NCI-H1092 (cell line): ENCODE data around the gene KPNA4.
"Not testable (repeated sequence)": the region's sequence is repeated elsewhere in the genome, so short reads cannot be mapped to it uniquely, and the experiment has no call there.

ENCODE experiments used
- DNase-seq: peaks from one replicate; lab custom pipeline; 2025; lab: John Stamatoyannopoulos, UW

Gene KPNA4

DNA sequence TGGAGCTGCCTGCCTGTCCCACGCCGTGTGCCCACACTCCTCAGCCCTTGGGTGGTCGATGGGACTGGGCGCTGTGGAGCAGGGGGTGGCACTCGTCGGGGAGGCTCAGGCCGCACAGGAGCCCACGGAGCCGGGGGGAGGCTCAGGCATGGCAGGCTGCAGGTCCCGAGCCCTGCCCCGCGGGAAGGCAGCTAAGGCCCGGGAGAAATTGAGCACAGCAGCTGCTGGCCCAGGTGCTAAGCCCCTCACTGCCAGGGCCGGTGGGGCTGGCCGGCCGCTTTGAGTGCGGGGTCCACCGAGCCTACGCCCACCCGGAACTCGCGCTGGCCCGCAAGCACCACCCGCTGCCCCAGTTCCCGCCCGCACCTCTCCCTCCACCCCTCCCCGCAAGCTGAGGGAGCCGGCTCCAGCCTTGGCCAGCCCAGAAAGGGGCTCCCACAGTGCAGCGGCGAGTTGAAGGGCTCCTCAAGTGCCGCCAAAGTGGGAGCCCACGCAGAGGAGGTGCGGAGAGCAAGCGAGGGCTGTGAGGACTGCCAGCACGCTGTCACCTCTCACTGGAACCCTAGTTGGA, 8.7 kb upstream of the KPNA4 start:
- DNase-seq, result not testable (repeated sequence)

DNA sequence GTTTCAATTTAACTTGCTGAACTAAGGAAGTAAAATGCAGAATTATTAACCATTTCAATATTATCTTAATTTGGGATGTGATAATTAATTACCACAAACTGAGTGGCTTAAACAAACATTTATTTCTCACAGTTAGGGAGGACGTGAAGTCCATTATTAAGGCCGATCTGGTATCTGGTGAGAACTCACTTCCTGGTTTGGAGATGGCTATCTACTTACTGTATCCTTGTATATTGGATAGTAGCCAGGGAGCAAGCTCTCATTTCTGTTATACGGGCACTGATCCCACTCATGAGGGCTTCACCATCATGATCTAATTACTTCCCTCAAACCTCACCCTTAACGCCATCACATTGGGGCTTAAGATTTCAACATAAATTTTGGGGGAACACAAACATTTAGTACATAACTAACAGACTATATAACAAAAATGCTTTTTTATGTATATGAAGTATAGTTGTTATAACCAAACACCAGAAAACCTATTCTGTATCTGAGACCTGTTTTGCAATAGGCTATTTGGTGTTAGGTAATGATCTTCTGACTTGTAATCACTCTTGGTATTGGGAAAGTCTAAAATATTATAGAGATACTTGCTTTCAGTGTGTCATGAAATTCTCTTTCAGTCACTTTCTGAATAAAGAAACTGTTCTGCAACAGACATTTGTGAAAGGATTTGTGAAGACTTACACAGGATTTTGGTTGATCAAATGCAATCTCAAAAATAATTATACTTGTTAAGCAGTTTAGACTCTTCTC, 4.7 kb upstream of the KPNA4 start:
- DNase-seq, result no peak

DNA sequence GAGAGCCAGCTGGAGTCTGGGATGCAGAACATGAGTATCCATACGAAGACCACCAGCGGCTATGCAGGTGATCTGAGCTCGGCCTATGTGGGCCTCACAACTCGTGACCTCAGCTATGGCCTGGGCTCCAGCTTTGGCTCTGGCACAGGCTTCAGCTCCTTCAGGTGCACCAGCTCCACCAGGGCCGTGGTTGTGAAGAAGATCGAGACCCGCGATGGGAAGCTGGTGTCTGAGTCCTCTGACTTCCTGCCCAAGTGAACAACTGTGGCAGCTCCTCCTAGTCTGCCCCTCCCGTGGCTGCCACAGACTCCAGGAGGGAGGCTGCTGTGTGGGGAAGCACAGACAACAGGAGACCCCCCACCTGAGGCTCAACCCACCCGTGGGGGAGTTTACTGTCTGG, 3.6 kb upstream of the KPNA4 start:
- DNase-seq, result no peak

DNA sequence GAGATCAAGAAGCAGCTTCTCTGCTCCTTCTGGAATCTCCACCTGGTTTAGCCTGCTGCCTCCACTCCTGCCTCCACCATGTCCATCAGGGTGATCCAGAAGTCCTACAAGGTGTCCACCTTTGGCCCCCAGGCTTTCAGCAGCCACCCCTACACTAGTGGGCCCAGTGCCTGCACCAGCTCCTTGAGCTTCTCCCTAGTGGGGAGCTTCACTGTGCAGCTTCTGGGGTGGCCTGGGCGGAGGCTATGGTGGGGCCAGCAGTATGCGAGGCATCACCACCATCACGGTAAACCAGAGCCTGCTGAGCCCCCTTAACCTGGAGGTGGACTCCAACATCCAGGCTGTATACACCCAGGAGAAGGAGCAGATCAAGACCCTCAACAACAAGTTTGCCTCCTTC, 2.4 kb upstream of the KPNA4 start:
- DNase-seq, result no peak

DNA sequence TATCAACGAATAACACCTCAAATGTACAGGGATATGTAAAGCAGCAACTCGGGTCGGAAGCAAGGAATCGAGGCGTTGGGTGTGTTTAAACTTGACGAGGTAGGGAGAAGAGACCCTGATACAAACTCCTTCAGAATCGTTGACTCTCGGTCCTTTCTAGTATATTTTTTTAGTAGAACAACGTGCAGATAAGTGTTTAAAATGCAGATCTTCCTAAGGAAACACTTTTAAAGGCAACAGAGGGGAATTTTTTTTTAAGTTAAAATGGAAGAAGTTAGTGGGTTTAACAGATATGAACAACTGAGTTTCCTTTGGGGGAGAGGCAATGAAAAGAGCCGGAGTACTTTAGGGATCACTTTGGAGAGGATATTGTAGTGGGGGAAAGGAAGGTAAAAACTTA, 1.1 kb upstream of the KPNA4 start:
- no peak for DNase-seq

DNA sequence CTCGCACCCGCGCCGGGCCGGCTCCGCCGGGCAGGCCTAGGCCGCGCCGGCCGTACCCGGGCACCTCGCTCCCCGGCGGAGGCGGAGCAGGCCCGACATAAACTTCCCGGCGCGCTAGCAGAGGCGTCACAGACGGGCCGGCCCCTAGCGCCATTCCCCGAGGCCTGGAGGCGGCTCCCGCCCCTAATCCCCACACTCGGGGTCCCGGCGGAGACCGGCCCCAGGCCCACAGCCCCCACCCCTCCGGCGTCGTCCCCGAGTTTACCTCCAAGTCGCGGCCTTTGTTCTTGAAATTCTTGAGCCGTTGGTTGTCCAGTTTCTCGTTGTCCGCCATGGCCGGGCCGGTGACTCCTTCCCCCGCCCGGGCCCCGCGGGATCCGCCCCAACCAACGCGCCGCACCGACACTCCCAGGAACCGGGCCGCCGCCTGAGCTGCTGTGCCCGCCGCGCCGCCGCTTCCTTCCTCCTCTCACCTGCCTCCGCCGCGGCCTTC, 376 bp downstream of the KPNA4 start:
- no peak for DNase-seq

DNA sequence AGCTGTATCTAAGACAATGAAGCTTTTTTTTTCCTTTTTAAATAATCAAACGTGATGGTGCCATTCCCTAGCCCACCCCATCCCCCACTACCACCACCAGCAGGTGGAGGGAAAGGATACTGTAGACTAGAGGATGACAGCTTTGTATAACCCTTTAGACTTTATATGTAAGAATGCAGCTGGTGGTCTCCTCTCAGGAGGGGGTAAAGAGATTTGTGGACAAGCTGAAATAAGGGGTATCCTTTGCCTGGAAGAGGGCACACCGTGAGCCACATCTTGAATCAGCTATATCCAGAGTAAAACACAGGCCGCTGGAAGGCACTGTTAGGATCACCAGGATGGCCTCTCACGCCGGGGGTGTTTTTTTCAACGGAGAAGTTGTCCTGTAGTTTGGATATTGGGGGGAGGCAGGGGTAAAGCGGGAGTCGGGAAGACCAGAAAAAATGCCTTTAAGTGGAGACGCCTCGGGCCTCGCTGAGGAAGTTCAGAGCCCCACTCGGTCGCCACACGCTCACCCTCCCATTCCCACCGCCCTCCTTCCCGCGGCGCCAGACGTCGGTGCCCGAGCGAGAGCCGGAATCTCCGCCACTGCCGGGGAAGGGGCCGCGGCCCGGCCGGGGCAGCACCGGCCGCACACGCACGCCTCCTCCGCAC, 986 bp downstream of the KPNA4 start:
- no peak for DNase-seq

DNA sequence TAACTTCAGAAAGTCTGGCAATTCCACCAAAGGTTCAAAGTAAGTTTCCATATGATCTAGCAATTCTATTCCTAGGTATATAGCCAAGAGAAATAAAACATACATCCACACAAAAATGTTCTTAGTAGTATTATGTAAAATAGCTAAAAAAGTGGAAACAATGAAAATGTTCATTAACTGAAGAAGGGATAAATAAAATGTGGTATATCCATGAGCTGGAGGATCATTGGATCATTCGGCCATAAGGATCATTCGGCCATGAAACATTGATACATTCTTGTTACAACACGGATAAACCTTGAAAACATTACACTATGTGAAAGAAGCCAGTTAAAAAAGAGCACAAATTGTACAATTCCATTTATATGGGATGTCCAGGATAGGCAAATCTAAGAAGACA, 2.4 kb downstream of the KPNA4 start:
- DNase-seq, result no peak

DNA sequence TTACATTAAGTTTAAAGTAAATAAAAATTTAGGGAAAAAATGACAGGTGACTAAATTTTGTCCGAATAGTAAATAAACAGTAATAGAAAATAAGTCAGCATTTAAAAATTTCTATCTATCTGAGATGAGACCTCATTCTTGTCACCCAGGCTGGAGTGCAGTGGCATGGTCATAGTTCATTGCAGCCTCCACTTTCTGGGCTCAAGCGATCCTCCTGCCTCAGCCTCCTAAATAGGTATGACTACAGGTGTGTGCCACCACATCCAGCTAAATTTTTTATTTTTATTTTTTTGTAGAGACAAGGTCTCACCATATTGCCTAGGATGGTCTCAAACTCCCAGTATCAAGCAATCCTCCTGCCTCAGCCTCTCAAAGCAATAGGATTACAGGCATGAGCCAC, 7.8 kb downstream of the KPNA4 start:
- no peak for DNase-seq

DNA sequence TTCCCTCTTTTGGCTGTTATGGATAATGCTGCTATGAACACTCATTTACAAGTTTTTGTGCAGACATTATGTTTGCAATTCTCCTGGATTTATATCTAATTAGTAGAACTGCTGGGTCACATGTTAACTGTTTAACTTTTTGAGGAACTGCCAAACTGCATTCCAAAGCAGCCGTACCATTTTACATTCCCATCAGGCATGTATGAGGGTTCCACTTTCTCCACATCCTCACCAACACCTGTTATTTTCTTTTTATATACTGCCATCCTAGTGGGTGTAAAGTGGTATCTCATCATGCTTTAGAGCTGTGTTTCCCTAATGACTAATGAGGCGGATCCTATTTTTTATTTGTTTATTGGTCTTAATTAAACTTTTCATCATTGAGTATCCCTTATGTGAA, 9.2 kb downstream of the KPNA4 start:
- no peak for DNase-seq

DNA sequence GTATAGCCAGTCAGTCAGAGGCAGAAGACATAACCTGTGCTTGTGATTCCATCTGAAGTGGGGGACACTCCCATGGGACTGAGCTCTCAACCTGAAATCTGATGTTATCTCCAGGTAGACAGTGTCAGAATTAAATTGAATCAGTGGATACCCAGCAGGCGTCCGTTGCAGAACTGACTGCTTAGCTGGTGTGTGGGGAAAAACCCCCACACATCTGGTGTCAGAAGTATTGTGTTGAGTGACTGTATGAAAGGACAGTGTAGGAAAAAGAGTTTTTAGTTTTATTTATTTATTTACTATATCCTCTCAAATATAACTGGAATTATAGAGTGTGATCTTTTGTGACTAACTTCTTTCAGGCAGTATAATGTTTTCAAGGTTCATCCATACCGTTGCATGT, 10.4 kb downstream of the KPNA4 start:
- DNase-seq, result no peak

DNA sequence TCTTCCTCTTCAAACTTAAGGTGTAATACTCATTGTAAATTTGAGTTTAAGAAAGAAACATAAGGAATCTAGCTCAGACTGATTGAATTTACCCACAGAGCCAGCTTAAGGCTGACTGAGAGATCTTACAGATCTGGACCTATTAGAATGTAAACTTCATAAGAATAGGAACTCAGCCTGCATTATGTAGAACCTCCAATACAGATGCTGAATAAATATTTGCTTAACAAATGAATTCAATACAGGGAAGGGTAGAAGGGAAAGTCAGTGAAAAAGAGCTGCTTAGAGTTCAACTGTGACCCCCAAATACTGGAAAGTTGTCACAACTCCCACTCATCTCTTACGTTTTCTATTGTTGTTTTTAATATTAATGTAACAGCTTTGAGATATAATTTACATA, 11.5 kb downstream of the KPNA4 start:
- no peak for DNase-seq

DNA sequence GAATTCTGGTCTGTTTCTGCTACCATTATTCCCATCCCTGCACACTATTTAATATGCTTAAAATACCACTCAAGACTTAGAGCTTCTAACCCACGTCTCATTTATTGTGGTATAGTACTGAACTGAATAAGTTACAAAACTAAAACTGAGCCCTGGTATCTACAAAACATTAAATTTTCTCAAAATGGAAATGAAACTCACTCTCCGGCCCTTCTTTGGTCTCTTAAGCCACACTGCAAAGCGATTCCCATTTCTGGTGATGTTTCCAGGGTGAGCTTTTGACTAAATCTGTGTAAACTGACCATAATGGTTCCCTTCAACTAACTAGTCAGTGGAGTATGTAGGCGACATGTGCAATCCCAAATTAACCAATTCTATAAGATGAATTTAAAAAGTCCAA, 18.6 kb downstream of the KPNA4 start:
- no peak for DNase-seq

DNA sequence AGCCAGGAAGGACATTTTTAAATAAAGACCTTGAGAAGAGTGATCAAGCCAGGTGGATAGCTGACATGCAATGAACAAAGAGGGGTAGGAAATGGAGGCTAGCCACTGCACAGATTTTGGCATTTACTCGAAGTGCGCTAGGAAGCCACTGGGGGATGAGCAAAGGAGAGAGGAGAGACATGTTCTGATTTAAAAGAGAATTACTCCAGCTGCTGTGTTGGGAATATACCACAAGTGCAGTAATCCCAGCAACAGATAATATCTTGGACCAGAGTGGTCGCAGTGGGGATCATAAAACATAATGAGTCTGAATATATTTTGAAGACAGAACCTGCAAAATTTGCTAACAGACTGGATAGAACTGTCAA, 19.9 kb downstream of the KPNA4 start:
- no peak for DNase-seq

DNA sequence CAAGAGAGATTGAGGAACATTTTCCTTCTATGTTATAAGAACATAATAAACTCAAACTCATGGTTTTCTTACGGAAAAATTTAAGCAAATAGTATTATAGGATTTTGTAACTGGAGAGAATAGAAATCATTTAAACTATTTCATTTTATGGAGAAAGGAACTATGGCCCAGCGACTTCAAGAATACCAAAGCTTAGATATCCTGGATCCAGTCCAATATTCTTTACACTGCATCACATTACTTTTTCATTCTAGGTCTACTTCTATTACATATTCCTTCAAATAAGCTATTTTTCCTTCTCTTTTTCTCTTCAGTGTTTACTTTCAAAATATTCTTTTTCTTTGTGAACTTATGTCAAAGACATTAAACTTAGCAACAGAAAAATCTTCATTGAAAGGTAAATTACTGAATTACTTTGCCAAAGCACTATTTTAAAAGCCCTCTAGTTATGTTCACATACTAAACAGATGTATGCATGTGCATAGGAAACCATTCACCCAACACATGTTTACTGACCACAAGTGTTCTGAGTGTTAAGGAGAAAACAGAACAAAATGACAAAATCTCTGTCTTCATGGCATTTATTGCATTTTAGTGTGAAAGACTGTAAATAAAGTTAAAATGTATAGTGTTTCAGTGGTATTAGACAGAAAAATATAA, 20.4 kb downstream of the KPNA4 start:
- no peak for DNase-seq

DNA sequence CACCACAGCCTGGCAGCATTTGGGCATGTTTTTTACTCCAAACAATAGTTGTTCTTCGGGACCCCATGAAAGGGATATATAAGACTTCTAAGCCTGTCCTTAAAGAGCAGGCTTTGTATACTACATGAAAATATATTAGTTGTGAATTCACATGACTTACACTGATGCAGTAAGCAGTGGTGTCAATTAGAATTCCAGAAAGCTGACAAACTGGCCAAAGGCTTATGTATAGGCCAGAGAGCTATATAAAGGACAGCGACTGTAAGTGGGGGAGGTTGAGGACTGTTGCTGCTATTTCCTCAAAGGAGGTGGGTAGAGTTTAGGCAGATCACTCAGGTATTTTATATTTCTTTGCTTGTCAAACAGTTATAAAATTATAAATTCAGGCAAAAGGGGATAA, 24.8 kb downstream of the KPNA4 start:
- DNase-seq, result no peak

DNA sequence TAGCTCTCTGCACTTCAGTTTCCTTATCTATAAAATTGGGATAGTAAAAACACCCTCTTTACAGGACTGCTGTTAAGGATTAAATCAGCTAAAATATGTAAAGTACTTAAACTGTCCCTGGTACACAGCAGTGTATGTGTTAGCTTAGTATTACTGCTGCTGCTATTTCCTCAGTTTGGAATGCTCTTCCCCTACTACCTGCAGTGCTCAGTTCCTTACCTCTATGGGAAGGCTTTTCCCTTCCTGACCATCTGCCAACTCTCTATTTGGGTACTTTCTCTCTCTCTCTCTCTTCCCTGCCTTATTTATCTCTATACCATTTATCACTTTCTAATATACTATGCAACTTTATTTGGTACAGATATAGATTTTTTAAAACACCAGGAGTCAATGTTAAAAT, 26.5 kb downstream of the KPNA4 start:
- DNase-seq, result no peak

DNA sequence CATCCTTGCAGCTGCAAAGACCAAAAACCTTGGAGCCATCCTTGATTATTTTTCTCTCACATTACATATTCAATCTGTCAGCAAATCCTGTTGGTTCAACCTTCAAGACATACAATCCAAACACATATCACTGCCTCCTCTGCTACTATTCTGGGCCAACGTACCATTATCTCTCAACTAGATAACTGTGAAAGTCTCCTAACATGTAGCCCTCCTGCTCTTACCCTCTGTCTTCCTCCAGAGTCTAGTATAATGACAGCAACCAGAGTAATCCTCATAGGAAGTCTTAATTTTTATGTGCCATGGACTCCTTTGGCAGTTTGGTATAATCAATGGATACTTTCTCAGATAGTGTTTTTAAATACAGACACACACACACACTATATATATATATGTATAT, 27.6 kb downstream of the KPNA4 start:
- no peak for DNase-seq

DNA sequence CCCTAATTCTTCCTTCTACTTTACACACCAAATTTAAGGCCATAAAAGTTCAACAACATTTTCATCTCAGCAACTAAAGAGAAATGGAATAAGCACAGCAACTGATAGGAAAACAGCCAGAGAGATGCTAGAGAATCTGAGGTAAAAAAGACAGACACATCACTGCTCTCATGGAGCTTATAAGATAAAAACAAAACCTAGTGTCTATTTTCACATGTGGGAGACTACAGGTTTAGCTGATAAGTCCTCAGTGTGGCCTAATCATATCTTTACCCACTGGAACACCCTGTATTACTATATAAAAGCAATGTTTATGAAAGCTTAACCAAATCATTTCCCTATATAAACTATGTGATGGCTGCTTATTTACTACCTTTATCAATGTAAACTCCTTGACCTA, 33.0 kb downstream of the KPNA4 start:
- DNase-seq, result no peak

DNA sequence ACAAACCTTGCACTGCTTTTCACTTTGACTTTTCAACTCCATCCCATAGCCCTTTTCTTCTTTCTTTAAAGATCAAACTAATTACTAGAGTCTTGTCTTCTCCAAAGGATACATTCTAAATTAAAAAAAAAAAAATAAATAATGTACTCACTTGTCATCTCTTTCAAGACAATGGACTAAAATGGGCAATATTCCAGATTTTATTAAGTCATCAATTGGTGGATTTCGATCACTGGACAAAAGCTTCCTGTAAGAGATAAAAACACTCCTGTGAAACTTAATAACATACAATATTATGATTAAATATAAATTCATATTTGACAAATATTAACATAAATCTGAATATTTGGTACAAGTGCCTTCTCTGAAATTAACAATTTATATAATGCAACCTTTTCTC, 34.1 kb downstream of the KPNA4 start:
- DNase-seq, result no peak

DNA sequence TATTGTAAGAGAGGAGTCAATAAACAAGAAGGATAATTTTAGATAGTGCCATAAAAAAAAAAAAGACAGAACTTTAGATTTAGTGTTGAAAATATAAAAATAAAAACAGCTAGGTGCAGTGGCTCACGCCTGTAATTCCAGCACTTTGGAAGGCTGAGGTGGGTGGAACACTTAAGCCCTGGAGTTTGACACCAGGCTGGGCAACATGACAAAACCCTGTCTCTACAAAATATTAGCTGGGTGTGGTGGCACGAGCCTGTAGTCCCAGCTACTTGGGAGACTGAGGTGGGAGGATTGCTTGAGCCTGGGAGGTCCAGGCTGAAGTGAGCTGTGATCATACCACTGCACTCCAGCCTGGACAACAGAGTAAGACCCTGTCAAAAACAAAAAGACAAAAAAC, 49.0 kb downstream of the KPNA4 start:
- DNase-seq, result not testable (repeated sequence)

DNA sequence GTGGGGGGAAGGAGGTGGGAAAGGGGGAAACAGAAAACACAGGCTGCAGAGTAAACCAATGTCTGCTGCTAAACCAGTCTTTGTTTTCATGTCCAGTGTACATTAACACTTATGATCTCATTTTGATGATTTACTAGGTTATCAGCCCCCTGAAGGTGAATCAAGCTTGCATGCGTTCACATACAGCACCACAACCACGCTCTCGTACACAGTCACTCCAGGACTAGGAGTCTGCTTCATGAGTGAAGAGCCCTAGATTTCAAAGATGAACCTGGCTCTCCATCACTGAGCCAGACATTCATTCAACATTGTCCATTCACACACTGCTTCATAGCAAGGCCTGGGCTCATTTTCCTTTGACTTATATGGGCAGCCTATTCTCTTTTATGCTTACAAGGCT, 64.0 kb downstream of the KPNA4 start:
- DNase-seq, result no peak

DNA sequence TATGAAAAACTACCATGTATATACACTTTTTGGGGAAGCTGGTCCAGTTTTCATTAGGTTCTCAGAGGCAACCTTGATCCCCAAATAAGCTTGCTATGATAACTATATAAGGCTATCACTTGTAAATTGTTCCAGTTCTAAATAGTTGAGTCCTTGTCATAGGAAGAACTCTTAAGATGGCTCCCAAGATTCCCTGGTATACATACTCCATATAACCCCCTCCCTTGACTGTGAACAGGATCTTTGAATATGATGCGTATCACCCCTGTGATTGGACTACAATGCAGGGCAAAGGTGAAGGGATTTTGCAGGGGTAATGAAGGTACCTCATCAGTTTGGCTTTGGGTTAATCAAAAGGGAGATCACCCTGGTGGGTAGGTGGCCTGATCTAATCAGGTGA, 67.2 kb downstream of the KPNA4 start:
- DNase-seq, result no peak
